ENCODE results near the gene FGB. TPM values are rescaled to one million over a fixed set of nuclear protein-coding genes. Genes with fewer than 3 reads are reported as not detected.
A peak's percentile ranks its signal among the peaks of the same experiment; 100 is the strongest.

FGB gene
- not detected for total RNA-seq
- long read RNA-seq = 0 reads

- DNase-seq (ENCODE audit: low spot score) = no peak
- intact Hi-C loops (cut with DNase I) = no loop called here
These were observed at the start of gene FGB for GRCh38 chr4:154562697-154563254. FGB (plus strand) TSS chr4:154563011; CDS start chr4:154563019, 8 bp downstream.

GRCh38 chr4:154516318-154517029, 46.3 kb upstream of the FGB start:
- intact Hi-C loops (cut with DNase I) = no loop called here
- DNase-seq (ENCODE audit: low spot score) = no peak

- no peak for DNase-seq (ENCODE audit: low spot score)
- intact Hi-C loops (cut with DNase I) = no loop called here
These were observed 45.2 kb upstream of the FGB start for GRCh38 chr4:154517591-154517990.

- no peak for DNase-seq (ENCODE audit: low spot score)
- intact Hi-C loops (cut with DNase I) = no loop called here
These were observed 43.6 kb upstream of the FGB start for GRCh38 chr4:154519214-154519613.

GRCh38 chr4:154521607-154522006, 41.2 kb upstream of the FGB start:
- intact Hi-C loops (cut with DNase I) = no loop called here
- no peak for DNase-seq (ENCODE audit: low spot score)

- intact Hi-C loops (cut with DNase I) = no loop called here
- DNase-seq (ENCODE audit: low spot score) = no peak
These were observed 36.7 kb upstream of the FGB start for GRCh38 chr4:154526151-154526550.

- intact Hi-C loops (cut with DNase I) = no loop called here
- DNase-seq (ENCODE audit: low spot score) = no peak
These were observed 35.5 kb upstream of the FGB start for GRCh38 chr4:154527308-154527707.

- no peak for DNase-seq (ENCODE audit: low spot score)
These were observed 33.9 kb upstream of the FGB start for GRCh38 chr4:154528869-154529268.

GRCh38 chr4:154529728-154530519, 32.9 kb upstream of the FGB start:
- intact Hi-C loops (cut with DNase I) = no loop called here

More at GRCh38 chr4:154528869-154529268, 33.9 kb upstream of the FGB start:
- intact Hi-C loops (cut with DNase I) = no loop called here

GRCh38 chr4:154534296-154534695, 28.5 kb upstream of the FGB start:
- intact Hi-C loops (cut with DNase I) = no loop called here

More at GRCh38 chr4:154529728-154530519, 32.9 kb upstream of the FGB start:
- no peak for DNase-seq (ENCODE audit: low spot score)

GRCh38 chr4:154542271-154542879, 20.4 kb upstream of the FGB start:
- DNase-seq (ENCODE audit: low spot score) = no peak
- intact Hi-C loops (cut with DNase I) = no loop called here

More at GRCh38 chr4:154534296-154534695, 28.5 kb upstream of the FGB start:
- DNase-seq (ENCODE audit: low spot score) = no peak

- no peak for DNase-seq (ENCODE audit: low spot score)
- intact Hi-C loops (cut with DNase I) = no loop called here
These were observed 17.1 kb upstream of the FGB start for GRCh38 chr4:154545689-154546088.

GRCh38 chr4:154549894-154550790, 12.7 kb upstream of the FGB start, which contains the start of gene PLRG1:
PLRG1 (minus strand) TSS chr4:154550400; CDS start chr4:154550308, 92 bp downstream.
- DNase-seq (ENCODE audit: low spot score) = peak; percentile 98
- intact Hi-C loops (cut with DNase I) = loop anchor here (5.0 to 10.0 kb wide), 2 partner anchors 822 to 1165 kb away; no protein-coding TSS in a partner anchor

- DNase-seq (ENCODE audit: low spot score) = peak; percentile 80
- intact Hi-C loops (cut with DNase I) = loop anchor here (2.0 to 10.0 kb wide), 3 partner anchors 71 to 1163 kb away; no protein-coding TSS in a partner anchor
These were observed 10.7 kb upstream of the FGB start for GRCh38 chr4:154551872-154552686.

GRCh38 chr4:154559141-154559493, 3.7 kb upstream of the FGB start:
- DNase-seq (ENCODE audit: low spot score) = no peak
- intact Hi-C loops (cut with DNase I) = loop anchor here (10.0 kb wide), 1 partner anchor 1156 kb away; no protein-coding TSS in a partner anchor

- intact Hi-C loops (cut with DNase I) = loop anchor here (10.0 kb wide), 1 partner anchor 1155 kb away; no protein-coding TSS in a partner anchor
- DNase-seq (ENCODE audit: low spot score) = no peak
These were observed 3.1 kb upstream of the FGB start for GRCh38 chr4:154559494-154560418.

GRCh38 chr4:154560419-154560801, 2.4 kb upstream of the FGB start:
- intact Hi-C loops (cut with DNase I) = no loop called here
- DNase-seq (ENCODE audit: low spot score) = no peak
